ENCODE data around the gene CPA4.

Gene CPA4

GRCh38 chr7:130294314-130294713 lies 1.4 kb downstream of the CPA4 start:
- TF ChIP-seq CTCF (IDR thresholded peaks at IDR 0.05; ENCODE audit: control extremely low read depth, extremely low read depth, low read depth, missing control alignments) = no peak
- ChIA-PET POLR2A (no interaction called here), CTCF (interaction anchor here (1.3 to 2.2 kb wide), 4 partner anchors 8 to 51 kb away, joined by 3 to 8 read pairs (median 6); no protein-coding TSS in a partner anchor)
- no peak for DNase-seq (ENCODE audit: extremely low spot score)

- no peak for DNase-seq (ENCODE audit: extremely low spot score)
- ChIA-PET POLR2A (no interaction called here), CTCF (interaction anchor here (0.8 to 1.8 kb wide), 2 partner anchors 31 to 36 kb away, joined by 3 read pairs; no protein-coding TSS in a partner anchor)
- TF ChIP-seq CTCF (IDR thresholded peaks at IDR 0.05; ENCODE audit: control extremely low read depth, extremely low read depth, low read depth, missing control alignments) = no peak
These were observed 3.4 kb downstream of the CPA4 start for GRCh38 chr7:130296221-130296951.

GRCh38 chr7:130297628-130298543 lies 4.9 kb downstream of the CPA4 start:
- POLR2A ChIA-PET = no interaction called here

GRCh38 chr7:130298544-130299326 lies 5.8 kb downstream of the CPA4 start:
- no peak for DNase-seq (ENCODE audit: extremely low spot score)
- ChIA-PET CTCF (interaction anchor here (1.5 to 2.2 kb wide), 3 partner anchors 12 to 39 kb away, joined by 3 to 8 read pairs (median 4); no protein-coding TSS in a partner anchor), POLR2A (no interaction called here)
- TF ChIP-seq CTCF (IDR thresholded peaks at IDR 0.05; ENCODE audit: control extremely low read depth, extremely low read depth, low read depth, missing control alignments) = no peak

More at GRCh38 chr7:130297628-130298543, 4.9 kb downstream of the CPA4 start:
- TF ChIP-seq CTCF (IDR thresholded peaks at IDR 0.05; ENCODE audit: control extremely low read depth, extremely low read depth, low read depth, missing control alignments) = no peak
- CTCF ChIA-PET = interaction anchor here (0.8 to 2.2 kb wide), 4 partner anchors 12 to 40 kb away, joined by 3 to 8 read pairs (median 4); no protein-coding TSS in a partner anchor
- DNase-seq (ENCODE audit: extremely low spot score) = no peak

GRCh38 chr7:130299866-130300265 lies 6.9 kb downstream of the CPA4 start:
- DNase-seq (ENCODE audit: extremely low spot score) = no peak
- no peak for TF ChIP-seq CTCF (IDR thresholded peaks at IDR 0.05; ENCODE audit: control extremely low read depth, extremely low read depth, low read depth, missing control alignments)
- ChIA-PET POLR2A (no interaction called here), CTCF (interaction anchor here (1.5 kb wide), 1 partner anchor 40 kb away, joined by 3 read pairs; no protein-coding TSS in a partner anchor)

All from GM10248 (cell line).